KMS-11 (cell line): ENCODE measurements around the gene PAK6.
A peak's percentile ranks its signal among the peaks of the same experiment; 100 is the strongest.

ENCODE experiments used
- H2AFZ ChIP-seq: fragments of 200-600 bp; sonication (generic); 2 replicates; pipeline ENCODE4 v1.6.1; 2016; ENCODE audit warnings: antibody characterized with exemption, mixed run types, low read depth
- H3K27ac ChIP-seq: fragments of 200-600 bp; sonication (generic); 2 replicates; pipeline ENCODE4 v1.6.1; 2016; ENCODE audit warnings: mild to moderate bottlenecking, mixed run types
- H3K27me3 ChIP-seq: fragments of 200-600 bp; sonication (generic); 2 replicates; pipeline ENCODE4 v1.6.1; 2017; ENCODE audit warnings: mild to moderate bottlenecking, low read depth, mixed run types, moderate library complexity; ENCODE audit not compliant: insufficient read depth
- H3K36me3 ChIP-seq: fragments of 200-600 bp; sonication (generic); 2 replicates; pipeline ENCODE4 v1.6.1; 2017; ENCODE audit warnings: mild to moderate bottlenecking, mixed run types; ENCODE audit not compliant: insufficient read depth
- H3K4me1 ChIP-seq: fragments of 200-600 bp; sonication (generic); 2 replicates; pipeline ENCODE4 v1.6.1; 2016; ENCODE audit warnings: mild to moderate bottlenecking, low read depth, mixed run types; ENCODE audit not compliant: poor library complexity, severe bottlenecking
- H3K4me2 ChIP-seq: fragments of 200-600 bp; sonication (generic); 2 replicates; pipeline ENCODE4 v1.7.0; 2016; ENCODE audit warnings: mild to moderate bottlenecking, mixed run types
- H3K4me3 ChIP-seq: fragments of 200-600 bp; sonication (generic); IDR thresholded peaks from 2 replicates; pipeline ENCODE4 v1.6.1; 2017; ENCODE audit warnings: low read depth, low read length, mixed read lengths; ENCODE audit not compliant: insufficient read depth
- H3K79me2 ChIP-seq: fragments of 200-600 bp; sonication (generic); 2 replicates; pipeline ENCODE4 v1.6.1; 2016; ENCODE audit warnings: low read depth, mixed run types; ENCODE audit not compliant: insufficient read depth
- H3K9ac ChIP-seq: fragments of 200-600 bp; sonication (generic); 2 replicates; pipeline ENCODE4 v1.6.1; 2016; ENCODE audit warnings: mild to moderate bottlenecking, mixed run types
- H4K20me1 ChIP-seq: fragments of 200-600 bp; sonication (generic); 2 replicates; pipeline ENCODE4 v1.6.1; 2016; ENCODE audit warnings: mild to moderate bottlenecking, mixed run types; ENCODE audit not compliant: insufficient read depth
- TF ChIP-seq, protein P1 (sequence below): fragments of 200-600 bp; sonication (generic); conservative IDR thresholded peaks from 2 replicates; pipeline ENCODE4 v1.6.1; 2017; ENCODE audit warnings: low read depth, mild to moderate bottlenecking, antibody characterized with exemption, low read length, moderate library complexity, mixed read lengths

Gene PAK6

GRCh38 chr15:40317580-40317979 is 78.7 kb downstream of the PAK6 start:
- Histone ChIP-seq H3K4me2 (no peak overlapping the region), H3K4me1 (peaks cover 7% of the 10 kb centered on the region), H4K20me1 (no peaks in the 10 kb centered on the region), H3K36me3 (no peaks in the 10 kb centered on the region), H3K9ac (no peak overlapping the region), H3K4me3 (no peak overlapping the region), H3K27me3 (no peaks in the 10 kb centered on the region), H3K27ac (no peak overlapping the region), H3K79me2 (no peaks in the 10 kb centered on the region), H2AFZ (no peak overlapping the region)
- TF ChIP-seq, protein P1, sequence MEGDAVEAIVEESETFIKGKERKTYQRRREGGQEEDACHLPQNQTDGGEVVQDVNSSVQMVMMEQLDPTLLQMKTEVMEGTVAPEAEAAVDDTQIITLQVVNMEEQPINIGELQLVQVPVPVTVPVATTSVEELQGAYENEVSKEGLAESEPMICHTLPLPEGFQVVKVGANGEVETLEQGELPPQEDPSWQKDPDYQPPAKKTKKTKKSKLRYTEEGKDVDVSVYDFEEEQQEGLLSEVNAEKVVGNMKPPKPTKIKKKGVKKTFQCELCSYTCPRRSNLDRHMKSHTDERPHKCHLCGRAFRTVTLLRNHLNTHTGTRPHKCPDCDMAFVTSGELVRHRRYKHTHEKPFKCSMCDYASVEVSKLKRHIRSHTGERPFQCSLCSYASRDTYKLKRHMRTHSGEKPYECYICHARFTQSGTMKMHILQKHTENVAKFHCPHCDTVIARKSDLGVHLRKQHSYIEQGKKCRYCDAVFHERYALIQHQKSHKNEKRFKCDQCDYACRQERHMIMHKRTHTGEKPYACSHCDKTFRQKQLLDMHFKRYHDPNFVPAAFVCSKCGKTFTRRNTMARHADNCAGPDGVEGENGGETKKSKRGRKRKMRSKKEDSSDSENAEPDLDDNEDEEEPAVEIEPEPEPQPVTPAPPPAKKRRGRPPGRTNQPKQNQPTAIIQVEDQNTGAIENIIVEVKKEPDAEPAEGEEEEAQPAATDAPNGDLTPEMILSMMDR = no peak

DNA sequence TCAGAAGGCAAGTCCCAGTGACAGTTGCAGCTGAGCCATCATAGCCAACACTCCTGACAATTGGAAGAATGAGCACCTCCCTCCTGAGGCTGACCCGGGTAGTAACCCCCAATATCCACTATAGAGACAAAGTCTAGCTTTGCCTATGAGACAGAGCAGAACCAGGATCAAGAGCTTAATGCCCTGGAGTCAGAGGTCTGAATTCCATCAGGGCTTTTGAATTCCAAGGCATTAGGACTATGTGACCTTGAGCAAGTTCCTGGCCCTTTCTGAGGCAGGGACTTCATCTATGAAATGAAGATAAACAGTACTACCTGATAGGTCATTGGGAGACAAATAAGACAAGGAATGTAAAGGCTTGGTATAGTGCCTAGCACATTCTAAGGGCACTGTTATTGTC is 81.5 kb downstream of the PAK6 start:
- Histone ChIP-seq H3K4me1 (peaks cover 17% of the 10 kb centered on the region), H3K27ac (no peak overlapping the region), H3K27me3 (no peaks in the 10 kb centered on the region), H3K4me3 (no peak overlapping the region), H4K20me1 (no peaks in the 10 kb centered on the region), H3K4me2 (no peak overlapping the region), H3K36me3 (no peaks in the 10 kb centered on the region), H3K9ac (no peak overlapping the region), H3K79me2 (peaks cover 13% of the 10 kb centered on the region), H2AFZ (no peak overlapping the region)
- TF ChIP-seq, protein P1 = no peak

- Histone ChIP-seq H3K79me2 (peaks cover 18% of the 10 kb centered on the region), H3K4me3 (no peak overlapping the region), H3K36me3 (no peaks in the 10 kb centered on the region), H4K20me1 (no peaks in the 10 kb centered on the region), H3K27me3 (no peaks in the 10 kb centered on the region), H3K4me1 (peaks cover 23% of the 10 kb centered on the region), H3K4me2 (no peak overlapping the region), H3K9ac (no peak overlapping the region), H3K27ac (no peak overlapping the region), H2AFZ (no peak overlapping the region)
- TF ChIP-seq, protein P1 = peak; percentile 98
These were observed 82.1 kb downstream of the PAK6 start for GRCh38 chr15:40320931-40321371.

DNA sequence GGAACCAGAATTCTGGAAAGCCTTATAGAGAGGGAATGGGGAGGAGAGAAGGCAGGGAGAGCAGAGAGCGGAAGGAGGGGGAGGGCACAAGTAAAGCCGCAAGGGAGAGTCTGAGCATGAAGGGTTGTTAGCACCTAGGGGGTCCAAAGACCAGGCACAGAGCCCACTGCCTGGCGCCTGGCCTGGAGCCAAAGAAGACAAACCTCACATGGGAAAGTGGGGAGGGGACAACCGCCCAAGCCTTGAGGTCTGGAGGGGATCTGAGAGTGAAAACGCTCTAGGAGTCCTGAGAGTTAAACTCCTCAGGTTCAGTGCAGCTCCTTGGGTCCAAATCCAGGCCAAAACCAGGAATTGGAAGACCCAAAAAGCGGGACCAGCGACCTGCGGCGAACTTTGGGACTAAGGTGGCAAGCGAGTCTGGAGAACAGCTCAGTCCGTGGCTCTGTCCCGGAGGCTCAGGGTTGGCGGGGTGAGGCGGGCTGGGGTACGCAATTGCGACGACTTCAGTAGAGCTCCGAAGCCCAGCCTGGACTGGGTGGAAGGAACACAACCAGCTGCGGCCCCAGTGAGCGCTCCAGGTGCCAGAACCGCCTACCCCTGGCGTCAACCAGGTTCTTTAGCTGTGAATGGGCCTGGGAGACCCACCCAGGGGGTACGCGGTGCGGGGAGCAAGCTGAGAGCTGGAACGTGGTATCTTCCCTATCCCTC is 83.8 kb downstream of the PAK6 start:
- TF ChIP-seq, protein P1 = no peak
- Histone ChIP-seq H4K20me1 (no peaks in the 10 kb centered on the region), H3K36me3 (no peaks in the 10 kb centered on the region), H3K79me2 (peaks cover 31% of the 10 kb centered on the region), H3K27ac (no peak overlapping the region), H3K9ac (no peak overlapping the region), H3K27me3 (no peaks in the 10 kb centered on the region), H3K4me3 (no peak overlapping the region), H3K4me1 (peaks cover 40% of the 10 kb centered on the region), H2AFZ (peak overlapping the region; percentile 78), H3K4me2 (peak overlapping the region; percentile 54)
